ENCODE results near the gene CHADL. TPM values are rescaled to one million over a fixed set of nuclear protein-coding genes. Genes with fewer than 3 reads are reported as not detected.

CHADL gene
- total and polyA plus RNA-seq, 9 of the 15 experiments (the other 6 are each of a cell fraction or from before 2014, with no cell fraction given), result not detected

- TF ChIP-seq ZBTB40 (IDR thresholded peaks at IDR 0.05) (0 out of 2 replicates have a peak, but pooled peaks have one; percentile 18), ZBTB40 (CRISPR knock-in tag; IDR thresholded peaks at IDR 0.05) (no peak), ATF2 (CRISPR knock-in tag; IDR thresholded peaks at IDR 0.05) (no peak), USF1 (CRISPR knock-in tag; IDR thresholded peaks at IDR 0.05) (peak; percentile 90), E2F8 (IDR thresholded peaks at IDR 0.05; ENCODE audit: low read depth, partially characterized antibody) (peak; percentile 81), TCF7L2 (IDR thresholded peaks at IDR 0.05; ENCODE audit: low read depth, low read length) (no peak), CBFA2T2 (conservative IDR thresholded peaks at IDR 0.05) (peak; percentile 47), HDAC1 (IDR thresholded peaks at IDR 0.05) (peak in 1 of 2 experiments; percentile 47; a peak in 1 of 4 replicates), PREB (CRISPR knock-in tag; IDR thresholded peaks at IDR 0.05) (0 out of 2 replicates have a peak, but pooled peaks have one; percentile 36)
These were observed 43.4 kb downstream of the CHADL start (continued) for GRCh38 chr22:41197038-41197972.
